Retinal pigment epithelial cell (primary cell): ENCODE measurements around the gene TENM4.

Experiments
- DNase-seq: peaks from one replicate; pipeline ENCODE4 v3.0.0-alpha.2; 2010; ENCODE audit warnings: low read depth
- H3K4me3 ChIP-seq: 2 replicates; pipeline ENCODE4 v1.5.1; 2011; ENCODE audit warnings: mild to moderate bottlenecking, low read length, control low read depth, moderate library complexity
- TF ChIP-seq, protein P1 (sequence below): conservative IDR thresholded peaks from 2 replicates; pipeline ENCODE4 v1.5.1; 2011; ENCODE audit warnings: low read depth, low read length, control low read depth, inconsistent platforms

The TENM4 gene

DNA sequence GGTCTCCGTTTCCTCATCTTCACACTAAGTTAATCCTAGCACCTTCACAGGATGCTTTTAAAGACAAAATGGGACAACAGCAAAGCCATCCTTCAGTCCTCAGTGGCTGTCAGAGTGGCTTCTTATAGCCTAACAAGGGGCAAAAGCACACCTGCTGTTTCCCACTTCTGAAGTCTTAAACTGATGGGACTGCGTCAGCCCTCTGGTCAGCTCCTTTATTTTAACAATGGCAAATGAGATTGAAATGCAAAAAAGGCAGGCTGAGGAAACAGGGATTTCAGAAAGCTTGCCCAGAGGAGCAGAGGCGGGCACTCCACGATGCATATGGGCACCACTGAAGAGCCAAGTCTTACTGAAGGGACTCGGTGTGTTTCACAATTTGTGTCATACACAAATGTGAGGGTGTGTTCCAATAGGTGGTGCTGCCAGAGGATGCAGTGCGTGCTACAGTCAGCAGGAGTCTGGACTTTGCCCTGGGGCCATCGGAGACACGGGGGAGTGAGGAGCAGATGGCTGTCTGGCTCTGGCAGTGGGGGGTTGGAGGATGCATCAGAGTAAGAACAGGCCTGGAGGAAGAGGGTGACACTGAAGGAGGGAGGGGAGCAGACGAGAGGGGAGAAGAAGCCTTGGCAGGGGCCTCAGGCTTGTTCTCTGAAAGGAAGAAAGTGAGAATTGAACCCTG, 47.3 kb downstream of the TENM4 start:
- no peak overlapping the region for H3K4me3 ChIP-seq
- TF ChIP-seq, protein P1, sequence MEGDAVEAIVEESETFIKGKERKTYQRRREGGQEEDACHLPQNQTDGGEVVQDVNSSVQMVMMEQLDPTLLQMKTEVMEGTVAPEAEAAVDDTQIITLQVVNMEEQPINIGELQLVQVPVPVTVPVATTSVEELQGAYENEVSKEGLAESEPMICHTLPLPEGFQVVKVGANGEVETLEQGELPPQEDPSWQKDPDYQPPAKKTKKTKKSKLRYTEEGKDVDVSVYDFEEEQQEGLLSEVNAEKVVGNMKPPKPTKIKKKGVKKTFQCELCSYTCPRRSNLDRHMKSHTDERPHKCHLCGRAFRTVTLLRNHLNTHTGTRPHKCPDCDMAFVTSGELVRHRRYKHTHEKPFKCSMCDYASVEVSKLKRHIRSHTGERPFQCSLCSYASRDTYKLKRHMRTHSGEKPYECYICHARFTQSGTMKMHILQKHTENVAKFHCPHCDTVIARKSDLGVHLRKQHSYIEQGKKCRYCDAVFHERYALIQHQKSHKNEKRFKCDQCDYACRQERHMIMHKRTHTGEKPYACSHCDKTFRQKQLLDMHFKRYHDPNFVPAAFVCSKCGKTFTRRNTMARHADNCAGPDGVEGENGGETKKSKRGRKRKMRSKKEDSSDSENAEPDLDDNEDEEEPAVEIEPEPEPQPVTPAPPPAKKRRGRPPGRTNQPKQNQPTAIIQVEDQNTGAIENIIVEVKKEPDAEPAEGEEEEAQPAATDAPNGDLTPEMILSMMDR, result no peak
- DNase-seq, result no peak

- H3K4me3 ChIP-seq, result no peak overlapping the region
- TF ChIP-seq, protein P1, result no peak
- no peak for DNase-seq
Measured at GRCh38 chr11:79392161-79392560, 48.7 kb downstream of the TENM4 start.

- TF ChIP-seq, protein P1, result no peak
Measured at GRCh38 chr11:79390923-79391322, 49.9 kb downstream of the TENM4 start.

GRCh38 chr11:79390477-79390876, 50.4 kb downstream of the TENM4 start:
- DNase-seq, result no peak
- TF ChIP-seq, protein P1, result no peak
- H3K4me3 ChIP-seq, result no peak overlapping the region

More at GRCh38 chr11:79390923-79391322, 49.9 kb downstream of the TENM4 start:
- H3K4me3 ChIP-seq, result no peak overlapping the region
- DNase-seq, result no peak

GRCh38 chr11:79388201-79388600, 52.6 kb downstream of the TENM4 start:
- no peak overlapping the region for H3K4me3 ChIP-seq
- DNase-seq, result no peak
- TF ChIP-seq, protein P1, result no peak

DNA sequence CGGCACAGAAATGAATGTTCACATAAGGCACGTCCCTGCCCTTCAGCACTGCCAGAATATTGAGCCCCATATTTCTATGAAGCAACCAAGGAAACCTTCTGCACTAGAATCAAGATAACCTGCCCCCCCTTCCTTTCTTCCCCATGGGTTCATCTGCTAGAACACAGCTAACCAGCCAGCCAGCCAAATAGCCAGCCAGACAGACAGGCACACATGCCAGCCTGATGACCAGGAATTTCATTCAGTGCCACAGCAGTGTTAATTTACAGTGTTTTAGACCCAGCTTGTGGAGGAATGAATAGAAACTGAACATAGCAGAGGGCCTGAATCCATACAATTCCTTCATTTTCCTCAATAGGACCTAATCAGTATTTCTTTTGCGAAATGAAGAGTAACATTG, 57.0 kb downstream of the TENM4 start:
- DNase-seq, result no peak
- H3K4me3 ChIP-seq, result no peak overlapping the region
- TF ChIP-seq, protein P1, result no peak

DNA sequence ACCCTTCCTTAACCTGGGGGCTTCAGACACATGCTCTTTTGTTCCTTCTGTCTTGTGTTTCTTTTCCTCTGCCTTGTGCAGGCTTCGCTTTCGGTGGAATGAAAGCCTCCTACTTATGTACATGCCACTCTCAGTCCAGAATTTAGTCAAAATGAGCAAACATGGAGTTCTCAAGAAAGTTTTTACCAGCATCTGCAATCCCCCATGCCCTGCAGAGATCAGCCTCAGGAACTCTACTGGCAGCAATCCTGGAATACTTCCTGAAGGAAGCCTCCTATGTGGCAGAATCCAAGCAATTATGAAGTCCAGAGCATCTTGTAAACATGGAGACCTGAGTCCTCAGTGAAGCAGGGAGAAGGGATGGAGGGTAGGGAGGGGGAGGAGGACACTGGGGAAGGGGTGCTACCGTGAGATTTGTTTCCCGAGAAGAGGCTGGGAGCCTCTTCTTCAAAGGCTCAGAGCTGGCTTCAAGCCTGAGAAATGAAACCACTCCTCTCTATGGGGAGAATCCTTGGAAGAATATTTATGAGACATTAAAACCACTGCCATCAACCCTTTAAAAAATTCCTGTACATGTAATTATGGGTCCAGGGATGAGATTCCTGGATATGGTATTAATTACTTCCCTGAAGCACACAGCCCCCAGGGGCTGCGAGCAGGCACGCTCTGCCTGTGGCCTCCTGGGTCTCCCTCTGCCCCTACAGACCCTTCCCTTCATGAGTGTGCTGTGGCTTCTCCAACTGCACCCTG, 58.4 kb downstream of the TENM4 start:
- no peak for DNase-seq
- TF ChIP-seq, protein P1, result no peak

More for the DNA sequence above, 58.4 kb downstream of the TENM4 start:
- no peak overlapping the region for H3K4me3 ChIP-seq
